Posterior vena cava (tissue), 2 donors: ENCODE measurements around the gene FRK. TPM values are rescaled to one million over a fixed set of nuclear protein-coding genes. Genes with fewer than 3 reads are reported as not detected.
"Not testable (repeated sequence)": the region's sequence is repeated elsewhere in the genome, so short reads cannot be mapped to it uniquely, and the experiment has no call there.

Experiments
- DNase-seq: peaks from one replicate; pipeline ENCODE4 v3.0.0-alpha.2; 2020; ENCODE audit warnings: low spot score
- intact Hi-C, 2 donors: fragments of 100-400 bp; cut with DNase I; formaldehyde crosslinking; loops; one replicate each; pipeline versions ENCODE4 v1.14.1 to v1.14.2; 2022 to 2023
- total RNA-seq, 2 donors: library from RNA; stranded (reverse); fragmentation: NEBNext Ultra II Directional; extraction: Animal tissue kit (Norgen Biotek cat#: 25700); gene quantifications; one replicate each; pipeline ENCODE4 v1.2.1, GENCODE V29; 2021
- donor health status: DM: yes; HTN: yes; CAD: no.
- donor health status: DM: yes; HTN: yes; CAD: no.

Gene FRK
- total RNA-seq, 2 donors from 2014 or later: 5.1 to 8.3 TPM

DNA sequence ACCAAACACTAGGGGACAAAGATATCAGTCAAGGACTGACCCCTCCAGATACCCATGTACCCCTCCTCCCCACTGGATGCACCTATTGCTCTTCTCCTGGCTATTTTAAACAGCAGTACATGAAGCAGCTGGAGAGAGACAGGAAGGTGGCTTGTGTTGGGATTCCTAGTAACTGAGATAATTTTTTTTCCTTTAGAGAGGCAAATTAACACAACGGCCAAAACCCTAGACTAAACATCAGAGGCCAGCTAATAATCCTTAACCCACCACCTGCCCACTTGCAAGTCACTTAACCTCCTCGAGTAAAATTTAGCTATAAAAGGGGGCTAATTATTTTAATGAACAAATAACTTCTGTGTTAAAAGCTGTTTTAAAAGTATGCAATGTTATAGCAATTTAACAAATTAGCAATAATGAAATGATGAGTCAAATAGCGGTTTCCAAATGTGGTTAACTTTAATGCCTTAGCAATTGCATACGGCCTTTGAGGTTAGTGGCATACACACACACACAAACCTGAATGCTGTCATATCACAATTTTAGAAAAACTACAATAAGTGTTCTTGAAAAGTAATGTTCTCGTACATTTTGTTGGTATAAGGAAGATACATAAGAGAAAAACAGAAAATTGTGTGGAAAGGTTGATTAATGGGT is 151.7 kb downstream of the FRK start:
- intact Hi-C loops: no loop called here
- no peak for DNase-seq

DNA sequence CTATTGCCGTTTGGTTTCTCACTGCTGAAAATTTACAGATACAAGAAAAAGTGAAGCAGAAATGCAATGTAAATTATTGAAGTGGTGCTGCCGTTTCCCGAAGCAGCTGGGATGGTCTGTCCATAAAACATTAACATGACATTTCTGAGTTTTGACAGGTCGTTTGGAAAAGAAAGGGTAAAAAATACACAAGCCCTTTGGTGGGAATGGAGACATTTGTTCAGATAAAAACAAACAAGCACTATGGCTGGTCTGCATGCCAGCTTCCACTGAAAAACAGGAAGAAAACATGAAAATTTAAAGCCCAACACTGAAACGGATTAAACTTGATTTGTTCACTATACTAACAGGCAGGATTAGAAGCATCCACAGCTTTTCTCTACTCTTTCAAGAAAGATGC is 155.2 kb downstream of the FRK start:
- intact Hi-C loops: no loop called here
- DNase-seq: no peak

DNA sequence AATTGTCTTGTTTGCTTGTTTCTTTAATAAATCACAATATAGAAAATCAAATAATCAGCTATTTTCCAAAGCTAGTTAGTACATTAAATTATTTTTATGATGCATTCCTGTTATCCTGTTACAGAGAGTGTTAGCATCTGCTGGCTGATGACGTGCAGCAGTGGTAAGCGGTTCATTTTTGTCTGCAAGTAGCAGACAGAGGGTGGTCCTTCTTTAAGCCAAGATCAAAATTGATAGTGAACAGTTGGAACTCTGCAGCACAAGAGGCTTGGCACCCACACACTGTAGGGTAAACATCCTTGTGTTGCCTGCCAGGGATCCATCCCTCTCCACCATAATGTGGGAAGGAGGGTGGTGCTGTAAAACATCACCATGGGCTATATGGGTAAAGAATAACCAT is 158.3 kb downstream of the FRK start:
- no peak for DNase-seq
- intact Hi-C loops: no loop called here

DNA sequence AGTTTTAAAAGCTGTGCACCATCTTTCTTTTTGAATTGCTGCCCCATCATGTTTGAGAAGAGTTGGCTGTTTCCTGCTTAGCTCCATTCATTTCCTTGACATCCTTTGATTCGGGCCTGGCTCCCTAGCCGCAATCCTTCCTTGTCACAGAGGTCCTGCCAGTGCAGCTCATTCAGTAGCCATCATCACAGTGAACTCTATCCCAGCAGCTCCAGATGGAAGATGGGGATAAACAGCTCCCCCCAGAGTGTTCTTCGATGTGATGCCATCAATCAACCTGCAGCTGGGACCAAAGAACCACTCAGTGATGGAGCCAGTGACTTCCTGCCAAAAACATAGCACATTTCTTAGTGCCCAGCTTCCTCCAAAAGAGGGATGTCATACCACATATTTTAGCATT is 158.8 kb downstream of the FRK start:
- intact Hi-C loops: no loop called here
- DNase-seq: no peak

DNA sequence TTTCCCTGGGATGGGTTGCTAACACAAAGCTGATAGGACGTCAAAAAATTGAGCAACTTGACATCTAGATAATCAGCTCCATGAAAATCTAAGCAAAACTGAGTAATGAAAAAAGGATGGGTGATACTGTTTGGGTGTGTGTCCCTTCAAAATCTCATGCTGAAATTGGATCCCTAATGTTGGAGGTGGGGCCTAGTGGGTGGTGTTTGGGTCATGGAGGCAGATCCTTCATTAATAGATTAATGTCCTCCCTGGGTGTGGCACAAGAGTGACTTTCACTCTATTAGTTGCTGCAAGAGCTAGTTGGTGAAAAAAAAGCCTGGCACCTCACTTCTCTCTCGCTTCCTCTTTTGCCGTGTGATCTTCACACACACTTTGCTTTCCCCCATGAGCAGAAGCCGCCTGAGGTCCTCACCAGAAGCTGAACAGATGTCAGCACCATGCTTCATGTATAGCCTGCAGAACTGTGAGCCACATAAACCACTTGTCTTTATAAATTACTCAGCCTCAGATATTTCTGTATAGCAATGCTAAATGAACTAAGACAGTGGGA is 160.9 kb downstream of the FRK start:
- intact Hi-C loops: no loop called here
- DNase-seq: no peak

DNA sequence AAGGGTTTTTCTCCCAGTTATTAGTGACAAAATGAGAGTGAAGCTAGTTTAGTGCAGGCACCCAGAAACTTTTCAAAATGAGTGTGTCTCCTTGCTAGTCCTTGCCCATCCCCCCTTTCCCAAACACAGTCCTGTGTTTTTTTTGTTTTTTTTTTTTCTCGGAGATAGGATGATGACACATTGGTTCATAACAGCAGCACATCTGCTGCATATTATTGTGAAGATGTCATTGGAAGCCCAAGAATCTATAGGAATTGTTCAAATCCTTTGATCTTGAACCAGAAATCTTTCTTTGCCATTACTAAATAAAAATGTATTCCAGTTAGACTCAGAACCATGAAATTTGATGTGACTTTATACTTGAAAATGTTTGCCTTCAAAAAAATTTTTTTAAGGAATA is 162.4 kb downstream of the FRK start:
- no peak for DNase-seq
- intact Hi-C loops: no loop called here

DNA sequence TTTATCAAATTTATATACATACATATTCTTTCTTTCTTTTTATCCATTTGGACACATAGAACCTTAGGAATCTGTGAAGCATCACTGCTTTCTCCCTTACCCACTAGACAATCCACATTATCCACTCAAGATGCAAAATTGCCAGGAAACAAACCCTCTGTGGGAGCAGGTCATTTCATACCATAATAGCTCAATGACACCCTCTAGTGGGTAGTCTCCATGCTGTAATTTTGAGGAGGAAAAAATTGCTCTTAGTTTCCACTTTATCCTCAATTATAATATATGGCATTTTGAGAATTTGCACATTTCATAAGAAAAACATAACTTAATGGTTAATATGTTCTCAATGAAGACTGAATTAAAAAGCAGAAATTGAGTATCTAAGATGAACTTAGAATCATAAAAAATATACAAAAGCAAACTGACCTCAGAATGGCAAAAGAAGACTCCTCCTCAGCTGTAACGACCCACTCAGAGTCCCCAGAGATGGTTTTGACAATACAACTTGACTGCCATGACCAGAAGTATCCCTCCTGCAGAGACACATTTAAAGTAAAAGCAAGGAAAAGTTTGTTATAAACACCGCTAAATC is 164.1 kb downstream of the FRK start:
- DNase-seq: no peak
- intact Hi-C loops: no loop called here

DNA sequence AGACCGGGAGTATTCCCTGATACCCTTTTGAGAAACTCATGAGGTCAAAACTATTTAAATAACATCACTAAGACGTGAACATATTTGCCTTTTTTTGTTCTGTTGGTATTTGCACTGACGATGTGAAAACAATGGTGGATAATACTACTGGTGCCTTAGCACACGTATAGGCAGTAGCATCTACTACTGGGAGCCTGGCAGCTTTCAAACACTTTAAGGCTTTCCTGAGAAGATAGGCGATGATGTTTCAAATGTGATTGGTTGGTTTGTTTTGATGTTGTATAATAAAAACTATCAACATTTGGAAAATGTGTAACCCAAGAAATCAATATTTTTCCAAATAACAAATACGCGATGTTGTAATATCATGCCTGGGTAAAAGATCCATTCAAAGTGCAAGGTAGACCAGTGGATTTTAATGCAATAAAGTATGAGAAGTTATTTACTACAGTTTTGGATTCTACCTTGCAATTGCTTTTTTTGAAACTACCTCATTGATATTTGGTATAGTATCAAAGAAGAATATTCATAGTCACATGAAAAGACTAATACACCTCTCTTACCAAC is 166.2 kb downstream of the FRK start:
- DNase-seq: no peak
- intact Hi-C loops: no loop called here

DNA sequence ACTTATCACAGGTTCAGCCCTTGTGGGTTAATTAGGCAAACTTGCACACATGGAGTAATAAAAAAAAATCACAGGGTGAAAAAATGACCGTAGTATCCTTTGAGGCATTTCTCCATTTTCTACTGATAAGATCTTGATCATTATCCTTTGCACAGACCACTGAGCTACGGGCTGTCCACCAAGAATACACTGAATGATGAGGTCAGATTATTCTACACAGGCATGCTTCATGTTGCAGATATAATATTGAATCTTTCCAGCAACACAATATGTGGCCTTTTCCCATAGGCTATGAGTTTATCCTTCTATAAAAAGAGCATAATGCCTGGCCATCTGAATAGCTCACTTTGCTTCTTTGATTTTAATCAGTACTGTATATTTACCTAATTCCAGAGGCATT is 168.9 kb downstream of the FRK start:
- DNase-seq: no peak
- intact Hi-C loops: no loop called here

DNA sequence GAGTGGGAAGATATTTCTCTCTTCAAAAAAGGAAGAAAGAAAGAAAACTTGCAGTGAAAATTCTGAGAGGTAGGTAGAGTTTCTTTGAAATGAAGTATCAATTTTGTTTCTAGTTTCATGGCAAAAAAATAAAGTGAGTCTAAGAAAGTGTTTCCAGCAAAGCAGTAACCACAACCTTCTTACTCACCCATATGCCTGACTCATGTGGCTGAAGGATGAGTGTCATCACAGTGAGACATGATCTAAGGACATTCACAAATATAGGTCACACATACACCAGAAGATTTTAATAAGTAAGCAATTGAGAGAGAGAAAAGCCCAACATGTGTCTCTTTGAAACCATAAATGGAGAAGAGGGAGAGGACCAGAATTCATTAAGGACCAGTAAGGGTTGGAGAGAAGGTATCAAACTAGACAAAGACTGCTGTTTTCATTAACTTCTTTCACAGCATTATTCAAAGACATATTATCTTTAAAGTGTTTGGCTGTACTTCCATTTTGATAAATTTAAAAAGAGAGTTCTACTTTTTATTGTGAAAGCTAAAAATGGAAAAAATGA is 169.5 kb downstream of the FRK start:
- intact Hi-C loops: no loop called here
- DNase-seq: no peak

DNA sequence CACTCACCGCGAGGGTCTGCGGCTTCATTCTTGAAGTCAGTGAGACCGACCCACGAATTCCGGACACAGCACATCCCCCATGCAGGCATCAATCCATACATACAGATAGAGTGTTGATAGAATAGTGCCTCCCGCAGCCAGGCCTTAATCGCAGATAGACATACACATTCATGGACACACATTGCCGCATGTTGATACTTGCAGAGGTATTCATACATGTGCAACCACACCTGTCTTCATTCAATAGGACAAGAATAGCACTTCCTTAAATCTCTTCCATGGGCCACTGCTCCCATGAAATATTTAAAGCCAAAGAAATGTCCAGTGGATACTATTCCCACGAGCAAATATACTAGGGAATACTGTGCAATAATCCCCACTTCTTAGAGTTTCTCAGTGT is 170.5 kb downstream of the FRK start:
- DNase-seq: no peak
- intact Hi-C loops: no loop called here

DNA sequence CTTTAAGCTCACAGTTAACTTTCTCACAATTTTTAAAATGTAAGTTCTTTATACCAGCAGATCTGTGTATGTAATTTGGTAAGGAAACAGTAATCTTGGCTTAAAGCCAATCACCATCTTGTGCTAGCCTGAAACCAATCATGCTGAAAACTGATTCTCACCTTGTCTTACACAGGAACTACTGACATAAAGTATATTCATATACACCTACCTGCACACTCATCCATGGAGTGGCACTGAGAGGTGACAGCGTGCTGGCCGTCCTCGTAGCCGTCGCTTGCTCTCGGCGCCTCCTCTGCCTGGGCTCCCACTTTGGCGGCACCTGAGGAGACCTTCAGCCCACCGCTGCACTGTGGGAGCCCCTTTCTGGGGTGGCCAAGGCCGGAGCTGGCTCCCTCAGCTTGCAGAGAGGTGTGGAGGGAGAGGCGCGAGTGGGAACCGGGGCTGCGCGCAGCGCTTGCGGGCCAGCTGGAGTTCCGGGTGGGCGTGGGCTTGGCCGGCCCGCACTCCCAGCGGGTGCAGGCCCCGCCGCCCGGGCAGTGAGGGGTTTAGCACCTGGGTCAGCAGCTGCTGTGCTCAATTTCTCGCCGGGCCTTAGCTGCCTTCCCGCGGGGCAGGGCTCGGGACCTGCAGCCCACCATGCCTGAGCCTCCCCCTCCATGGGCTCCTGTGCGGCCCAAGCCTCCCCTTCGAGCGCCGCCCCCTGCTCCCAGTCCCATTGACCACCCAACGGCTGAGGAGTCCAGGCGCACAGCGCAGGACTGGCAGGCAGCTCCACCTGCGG is 171.8 kb downstream of the FRK start:
- DNase-seq, intact Hi-C loops: not testable (repeated sequence)

DNA sequence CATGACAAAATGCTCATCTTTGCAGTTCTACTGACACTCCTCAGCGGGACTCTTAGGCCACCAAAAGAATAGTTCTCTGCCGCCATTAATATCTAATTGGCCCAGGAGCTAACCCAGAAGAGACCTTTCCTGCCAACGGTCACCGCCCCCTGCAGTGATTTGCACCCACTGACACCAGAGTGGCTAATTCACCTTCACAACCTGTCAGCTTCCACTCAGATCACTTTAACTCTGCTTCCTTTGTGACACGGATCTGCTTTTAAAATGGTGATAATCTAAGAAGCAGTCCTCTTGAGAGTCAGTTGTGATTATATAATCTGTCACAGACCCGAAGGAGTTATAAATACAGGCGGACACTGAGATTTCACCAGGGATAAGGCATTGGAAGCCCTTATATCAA is 172.8 kb downstream of the FRK start:
- intact Hi-C loops: no loop called here
- DNase-seq: no peak

DNA sequence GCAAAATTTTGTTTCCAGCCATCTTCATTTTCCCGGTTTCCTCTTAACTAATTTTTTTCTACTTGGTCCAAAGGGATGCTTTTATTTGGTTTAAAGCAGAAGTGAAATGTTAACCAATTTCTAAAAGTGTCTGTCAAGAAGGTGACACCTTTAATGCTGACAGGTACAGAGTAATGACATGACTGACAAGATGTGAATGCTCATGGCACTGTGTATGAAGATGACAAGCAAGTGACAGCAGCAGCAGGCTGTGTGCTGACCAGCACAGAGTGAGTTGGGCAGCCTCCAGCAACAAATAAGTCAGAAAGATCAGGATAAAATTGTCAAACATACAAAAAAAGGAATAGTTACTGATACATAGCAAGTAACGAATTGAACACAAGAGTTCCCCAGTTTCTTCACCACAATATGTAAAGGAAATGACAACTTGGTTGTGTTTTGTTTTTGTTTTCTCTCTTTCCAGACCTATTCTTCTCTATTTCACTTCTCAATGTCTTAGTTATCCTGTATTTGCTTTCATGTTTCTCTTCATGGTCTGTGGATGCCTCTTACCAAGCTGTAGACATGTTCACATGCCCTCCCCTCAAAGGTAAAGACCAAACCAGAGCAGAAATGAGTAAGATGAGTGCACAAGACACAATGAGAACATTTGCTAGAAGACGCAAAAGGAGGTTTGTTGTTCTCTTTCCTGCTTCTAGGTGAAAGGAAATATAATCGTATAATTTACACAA is 174.9 kb downstream of the FRK start:
- DNase-seq: no peak

DNA sequence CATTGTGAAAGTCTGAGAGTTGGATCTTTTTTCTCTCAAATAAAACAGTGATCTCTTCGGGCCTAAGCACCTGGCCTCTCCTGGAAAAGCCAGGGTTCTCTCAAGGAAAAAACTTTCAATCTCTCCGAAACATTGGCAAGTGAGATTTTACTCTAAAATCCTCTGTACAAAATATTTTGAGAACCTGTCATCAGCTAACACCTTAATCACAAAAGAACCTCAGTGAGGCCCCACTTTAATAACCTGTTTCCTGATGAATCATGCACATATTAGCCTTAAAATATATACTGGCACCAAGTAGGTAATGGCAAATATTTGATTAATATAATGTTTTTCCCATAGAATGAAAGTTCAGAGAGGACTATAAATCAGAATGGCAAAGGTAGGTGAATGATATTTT is 177.9 kb downstream of the FRK start:
- no peak for DNase-seq
- intact Hi-C loops: loop anchor here in 1 of 2 donors (5.0 kb wide), 1 partner anchor 130 kb away; no protein-coding TSS in a partner anchor

More for the DNA sequence above, 174.9 kb downstream of the FRK start:
- intact Hi-C loops: no loop called here

DNA sequence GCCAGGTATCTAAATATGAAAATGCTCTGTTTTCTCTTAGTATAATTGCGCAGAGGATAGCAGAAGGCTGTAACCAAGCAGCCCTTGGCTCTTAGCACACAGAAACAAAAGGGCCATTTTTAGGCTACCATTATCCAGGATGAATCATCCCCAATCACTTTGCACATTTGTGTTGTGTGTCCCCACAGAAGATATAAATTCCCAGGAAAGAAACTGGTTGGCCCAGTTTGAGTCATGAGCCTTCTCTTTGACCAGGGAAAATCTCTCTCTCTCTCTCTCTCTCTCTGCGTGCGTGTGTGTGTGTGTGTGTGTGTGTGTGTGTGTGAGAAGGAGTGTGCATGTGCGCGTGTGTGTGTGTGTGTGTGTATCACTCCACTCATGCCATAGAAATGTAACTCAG is 178.5 kb downstream of the FRK start:
- intact Hi-C loops: loop anchor here in 1 of 2 donors (5.0 kb wide), 1 partner anchor 130 kb away; no protein-coding TSS in a partner anchor
- no peak for DNase-seq
